Posterior vena cava (tissue), 2 donors: Measurements from ENCODE around the gene NCAPD2. TPM values are rescaled to one million over a fixed set of nuclear protein-coding genes. Genes with fewer than 3 reads are reported as not detected.
A peak's percentile ranks its signal among the peaks of the same experiment; 100 is the strongest.
"Not testable (repeated sequence)": the region's sequence is repeated elsewhere in the genome, so short reads cannot be mapped to it uniquely, and the experiment has no call there.

ENCODE experiments used
- DNase-seq: peaks from one replicate; pipeline ENCODE4 v3.0.0-alpha.2; 2020; ENCODE audit warnings: low spot score
- intact Hi-C, 2 donors: fragments of 100-400 bp; cut with DNase I; formaldehyde crosslinking; loops; one replicate each; pipeline versions ENCODE4 v1.14.1 to v1.14.2; 2022 to 2023
- total RNA-seq, 2 donors: library from RNA; stranded (reverse); fragmentation: NEBNext Ultra II Directional; extraction: Animal tissue kit (Norgen Biotek cat#: 25700); gene quantifications; one replicate each; pipeline ENCODE4 v1.2.1, GENCODE V29; 2021
- donor health status: DM: yes; HTN: yes; CAD: no.
- donor health status: DM: yes; HTN: yes; CAD: no.

The NCAPD2 gene
- total RNA-seq, 2 donors from 2014 or later, result 14.4 to 16.3 TPM

DNA sequence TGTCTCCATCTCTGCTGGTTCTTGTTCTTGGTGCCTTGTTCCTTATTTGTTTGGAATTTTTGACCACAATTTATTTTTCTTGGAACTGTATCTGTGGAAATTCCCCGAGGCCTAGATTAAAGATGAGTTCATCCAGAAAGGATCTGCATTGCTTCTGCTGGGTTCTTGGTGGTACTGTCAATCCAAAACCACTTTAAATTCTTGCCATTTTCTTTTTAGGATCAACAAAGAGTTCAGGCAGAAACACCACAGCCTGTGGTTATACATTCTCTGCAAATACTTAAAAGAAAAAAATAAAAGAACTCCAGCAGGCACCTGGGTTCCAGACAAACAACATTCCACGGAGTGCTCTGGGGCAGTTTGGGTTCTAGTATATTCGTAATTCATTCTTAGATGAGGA lies 17.4 kb upstream of the NCAPD2 start:
- intact Hi-C loops, result no loop called here
- DNase-seq, result no peak

DNA sequence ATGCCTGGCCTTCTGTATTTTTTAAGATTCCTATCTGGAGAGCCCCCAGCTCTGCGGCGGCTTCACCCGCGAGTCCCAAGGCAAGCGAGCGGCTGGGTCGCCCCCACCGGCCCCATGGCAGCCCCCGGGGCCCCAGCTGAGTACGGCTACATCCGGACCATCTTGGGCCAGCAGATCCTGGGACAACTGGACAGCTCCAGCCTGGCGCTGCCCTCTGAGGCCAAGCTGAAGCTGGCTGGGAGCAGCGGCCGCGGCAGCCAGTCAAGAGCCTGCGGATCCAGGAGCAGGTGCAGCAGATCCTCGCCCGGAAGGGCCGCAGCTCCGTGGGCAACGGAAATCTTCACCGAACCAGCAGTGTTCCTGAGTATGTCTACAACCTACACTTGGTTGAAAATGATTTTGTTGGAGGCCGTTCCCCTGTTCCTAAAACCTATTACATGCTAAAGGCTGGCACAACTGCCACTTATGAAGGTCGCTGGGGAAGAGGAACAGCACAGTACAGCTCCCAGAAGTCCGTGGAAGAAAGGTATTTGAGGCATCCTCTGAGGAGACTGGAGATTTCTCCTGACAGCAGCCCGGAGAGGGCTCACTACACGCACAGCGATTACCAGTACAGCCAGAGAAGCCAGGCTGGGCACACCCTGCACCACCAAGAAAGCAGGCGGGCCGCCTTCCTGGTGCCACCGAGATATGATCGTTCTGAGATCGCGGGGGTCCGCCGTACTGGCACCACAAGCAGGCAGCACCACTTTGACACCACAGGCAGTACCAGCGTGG lies 16.1 kb upstream of the NCAPD2 start:
- not testable (repeated sequence) for DNase-seq

DNA sequence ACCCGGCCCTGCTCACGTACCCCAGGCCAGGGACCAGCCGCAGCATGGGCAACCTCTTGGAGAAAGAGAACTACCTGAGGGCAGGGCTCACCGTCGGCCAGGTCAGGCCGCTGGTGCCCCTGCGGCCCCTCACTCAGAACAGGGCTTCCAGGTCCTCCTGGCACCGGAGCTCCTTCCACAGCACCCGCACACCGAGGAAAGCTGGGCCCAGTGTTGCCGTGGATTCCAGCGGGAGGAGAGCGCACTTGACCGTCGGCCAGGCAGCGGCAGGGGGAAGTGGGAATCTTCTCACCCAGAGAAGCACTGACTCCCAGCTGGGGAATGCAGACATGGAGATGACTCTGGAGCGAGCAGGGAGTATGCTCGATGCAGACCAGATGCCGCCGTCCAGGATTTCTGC lies 15.5 kb upstream of the NCAPD2 start:
- intact Hi-C loops, result no loop called here

More for the DNA sequence above, 16.1 kb upstream of the NCAPD2 start:
- intact Hi-C loops, result not testable (repeated sequence)

DNA sequence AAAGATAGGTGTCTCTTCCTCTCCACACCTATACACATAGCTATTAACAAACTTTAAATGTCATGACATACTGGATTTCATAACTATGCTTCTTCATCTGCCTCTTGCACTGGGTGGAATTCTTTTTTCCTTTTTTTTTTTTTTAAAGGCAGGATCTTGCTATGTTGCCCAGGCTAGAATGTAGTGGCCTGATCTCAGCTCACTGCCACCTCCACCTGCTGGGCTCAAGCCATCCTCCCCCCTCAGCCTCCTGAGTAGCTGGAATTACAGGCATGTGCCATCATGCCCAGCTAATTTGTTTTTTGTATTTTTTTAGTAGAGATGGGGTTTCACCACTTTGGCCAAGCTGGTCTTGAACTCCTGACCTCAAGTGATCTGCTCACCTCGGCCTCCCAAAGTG lies 5.7 kb upstream of the NCAPD2 start:
- intact Hi-C loops, result loop anchor here in 1 of 2 donors (5.0 kb wide), 1 partner anchor 444 kb away; no protein-coding TSS in a partner anchor
- DNase-seq, result no peak

More for the DNA sequence above, 15.5 kb upstream of the NCAPD2 start:
- no peak for DNase-seq

DNA sequence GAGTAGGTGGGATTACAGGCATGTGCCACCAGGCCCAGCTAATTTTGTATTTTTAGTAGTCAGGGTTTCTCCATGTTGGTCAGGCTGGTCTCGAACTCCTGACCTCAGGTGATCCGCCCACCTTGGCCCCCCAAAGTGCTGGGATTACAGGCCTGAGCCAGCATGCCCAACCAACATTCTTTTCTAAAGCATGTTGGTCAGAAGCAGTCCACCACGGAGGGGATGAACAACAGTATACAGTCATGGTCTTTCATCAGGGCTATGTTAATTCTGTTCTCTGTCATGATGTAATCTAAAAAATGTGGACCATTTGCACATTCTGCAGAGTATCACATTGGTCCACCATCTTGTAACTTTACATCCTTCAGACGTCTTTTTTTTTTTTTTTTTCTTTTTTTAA lies 4.5 kb upstream of the NCAPD2 start:
- DNase-seq, result no peak
- intact Hi-C loops, result loop anchor here in 1 of 2 donors (5.0 kb wide), 1 partner anchor 443 kb away; no protein-coding TSS in a partner anchor

DNA sequence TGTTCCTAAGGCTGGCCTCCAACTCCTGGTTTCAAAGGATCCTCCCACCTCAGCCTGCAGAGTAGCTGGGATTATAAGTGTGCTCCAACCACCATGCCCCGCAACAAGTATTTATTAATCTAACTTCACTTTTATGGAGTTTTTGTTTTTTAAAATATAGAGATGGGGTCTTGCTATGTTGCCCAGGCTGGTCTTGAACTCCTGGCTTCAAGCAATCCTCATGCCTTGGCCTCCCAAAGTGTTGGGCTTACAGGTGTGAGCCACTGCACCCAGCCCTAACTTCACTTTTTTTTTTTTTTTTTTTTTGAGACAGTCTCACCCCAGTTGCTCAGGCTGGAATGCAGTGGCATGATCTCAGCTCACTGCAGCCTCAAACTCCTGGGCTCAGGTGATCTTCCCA lies 3.2 kb upstream of the NCAPD2 start:
- DNase-seq, intact Hi-C loops: not testable (repeated sequence)

DNA sequence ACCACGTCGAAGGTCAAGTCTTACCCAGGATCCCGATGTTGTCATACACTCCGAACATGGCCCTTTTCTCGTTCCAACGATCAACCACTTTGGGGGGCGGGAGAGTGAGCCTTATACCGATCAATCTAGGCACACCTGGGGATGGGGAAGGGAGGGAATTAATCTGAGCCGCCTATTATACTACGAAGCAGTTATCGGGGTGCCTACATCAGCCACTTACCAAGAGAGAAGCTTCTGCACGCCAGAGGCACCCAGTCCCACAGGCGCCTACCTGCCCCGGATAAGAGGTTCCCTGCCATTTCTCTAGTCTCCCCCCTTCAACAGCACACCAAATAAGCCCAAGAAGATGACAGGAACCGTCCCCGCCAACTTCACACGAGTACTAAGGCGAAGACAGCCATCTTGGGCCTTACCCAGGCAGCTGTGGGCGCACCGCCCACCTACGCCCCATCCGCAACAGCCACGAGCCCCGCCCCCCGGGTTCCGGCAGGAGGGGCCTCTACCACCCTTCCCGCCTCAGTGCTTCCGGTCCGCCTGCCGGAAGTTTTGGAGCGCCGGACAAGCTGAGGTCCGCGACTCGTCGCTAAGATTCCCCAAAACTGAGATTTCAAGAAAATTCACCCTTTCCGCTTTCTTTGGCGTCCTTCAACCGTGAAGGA lies 935 bp upstream of the NCAPD2 start, which contains the start of gene MRPL51:
Gene MRPL51 (minus strand): TSS at position 425 of the 659 bp plus-strand sequence. CDS start 126 bp downstream, at position 299.
- DNase-seq, result peak; percentile 99
- intact Hi-C loops, result no loop called here

DNA sequence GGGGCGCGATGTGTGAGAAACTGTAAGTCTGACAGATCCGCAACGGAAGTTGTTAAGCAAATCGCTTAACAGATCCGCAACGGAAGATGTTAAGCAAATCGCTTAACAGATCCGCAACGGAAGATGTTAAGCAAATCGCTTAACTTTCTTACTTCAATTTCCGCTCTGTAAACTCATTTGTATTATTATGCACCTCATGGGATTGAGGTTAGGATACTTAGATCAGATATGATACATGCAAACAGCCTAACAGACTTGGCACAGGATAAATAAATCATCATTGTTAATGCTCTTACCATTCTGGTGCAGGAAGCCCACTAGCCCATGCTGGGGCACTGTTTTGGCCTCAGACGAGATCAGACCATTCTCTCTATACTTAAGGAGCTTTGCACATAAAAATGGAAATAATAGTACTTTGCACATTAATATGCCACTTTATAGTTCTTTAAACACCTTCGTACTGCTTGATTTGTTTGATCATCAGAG lies 399 bp downstream of the NCAPD2 start:
- DNase-seq, result no peak
- intact Hi-C loops, result no loop called here

DNA sequence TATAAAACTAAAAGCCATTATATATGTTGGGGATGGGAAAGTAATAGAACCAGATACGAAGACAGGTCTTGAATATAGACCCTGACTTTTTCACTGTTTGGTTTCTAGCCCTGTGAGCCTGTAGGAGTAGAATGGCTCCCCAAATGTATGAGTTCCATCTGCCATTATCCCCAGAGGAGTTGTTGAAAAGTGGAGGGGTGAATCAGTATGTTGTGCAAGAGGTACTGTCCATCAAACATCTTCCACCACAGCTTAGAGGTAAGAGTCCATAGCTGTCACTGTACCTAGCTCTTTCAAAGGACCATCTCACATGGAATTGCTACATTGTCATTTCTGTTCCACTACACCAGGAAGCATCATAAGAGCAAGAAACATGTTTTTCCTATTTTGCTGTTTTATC lies 1.1 kb downstream of the NCAPD2 start:
- intact Hi-C loops, result no loop called here
- DNase-seq, result no peak

DNA sequence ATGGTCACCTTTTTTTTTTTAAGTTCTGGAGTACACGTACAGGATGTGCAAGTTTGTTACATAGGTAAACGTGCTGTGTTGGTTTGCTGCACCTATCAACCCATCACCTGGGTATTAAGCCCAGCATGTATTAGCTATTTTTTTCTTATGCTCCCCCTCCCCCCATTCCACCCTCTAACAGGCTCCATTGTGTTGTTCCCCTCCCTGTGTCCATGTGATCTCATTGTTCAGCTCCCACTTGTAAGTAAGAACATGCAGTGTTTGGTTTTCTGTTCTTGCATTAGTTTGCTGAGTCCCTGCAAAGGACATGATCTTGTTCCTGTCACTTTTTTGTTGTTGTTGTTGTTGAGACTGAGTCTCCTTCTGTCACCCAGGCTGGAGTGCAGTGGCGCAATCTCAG lies 3.4 kb downstream of the NCAPD2 start:
- intact Hi-C loops, DNase-seq: not testable (repeated sequence)

DNA sequence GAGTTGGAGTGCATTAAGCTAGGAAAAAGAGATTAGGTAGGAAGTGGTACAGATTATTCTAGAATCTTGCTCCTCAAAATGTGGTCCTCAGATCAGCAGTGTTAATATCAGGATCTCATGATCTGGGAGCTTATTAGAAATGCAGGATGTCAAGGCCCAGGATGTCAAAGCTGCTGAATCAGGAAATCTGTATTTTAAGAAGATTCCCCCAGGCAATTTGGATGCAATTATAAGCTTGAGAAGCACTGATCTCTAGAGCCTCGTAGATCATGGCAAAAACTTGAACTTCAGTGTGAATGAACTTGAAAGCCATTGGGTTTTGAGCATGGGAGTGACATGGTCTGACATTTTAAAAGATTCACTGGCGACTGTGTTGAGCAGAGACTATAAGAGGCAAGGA lies 6.6 kb downstream of the NCAPD2 start:
- no peak for DNase-seq
- intact Hi-C loops, result no loop called here

DNA sequence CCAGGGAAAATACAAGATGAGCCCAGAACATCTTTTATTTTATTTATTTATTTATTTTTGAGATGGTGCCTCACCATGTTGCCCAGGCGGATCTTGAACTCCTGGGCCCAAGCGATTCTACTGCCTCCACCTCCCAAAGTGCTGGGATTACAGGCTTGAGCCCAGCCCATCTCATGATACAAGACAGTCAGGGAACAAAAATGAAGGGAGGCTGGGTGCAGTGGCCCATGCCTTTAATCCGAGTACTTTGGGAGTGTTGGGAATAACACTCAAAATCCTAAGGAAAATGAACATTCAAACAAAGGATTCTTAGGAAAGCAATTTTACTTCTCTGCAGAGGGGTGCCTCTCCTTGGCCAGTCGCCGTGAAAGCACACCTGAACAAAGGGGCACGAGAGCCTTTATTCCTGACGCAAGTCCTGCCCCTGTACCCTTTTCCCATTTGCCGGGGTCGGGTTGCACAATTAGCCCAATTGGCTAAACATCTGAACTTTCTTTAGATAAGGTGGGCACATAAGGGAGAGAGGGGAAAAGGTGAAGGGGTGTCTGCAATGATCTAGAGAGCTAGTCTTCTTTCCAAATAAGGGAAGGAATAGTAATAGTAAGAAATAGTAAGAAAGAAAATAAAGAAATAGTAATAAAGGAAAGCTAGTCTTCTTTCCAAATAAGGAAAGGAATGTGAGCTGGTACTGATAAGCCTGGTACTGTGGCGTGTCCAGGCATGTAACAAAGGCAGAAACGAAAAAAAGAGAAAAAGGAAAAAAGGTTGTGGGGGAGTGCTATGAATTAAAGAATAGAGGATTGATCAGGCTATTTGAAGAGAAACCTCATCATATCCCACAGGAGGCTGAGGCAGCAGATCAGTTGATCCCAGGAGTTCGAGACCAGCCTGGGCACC lies 13.4 kb downstream of the NCAPD2 start:
- DNase-seq, result no peak

DNA sequence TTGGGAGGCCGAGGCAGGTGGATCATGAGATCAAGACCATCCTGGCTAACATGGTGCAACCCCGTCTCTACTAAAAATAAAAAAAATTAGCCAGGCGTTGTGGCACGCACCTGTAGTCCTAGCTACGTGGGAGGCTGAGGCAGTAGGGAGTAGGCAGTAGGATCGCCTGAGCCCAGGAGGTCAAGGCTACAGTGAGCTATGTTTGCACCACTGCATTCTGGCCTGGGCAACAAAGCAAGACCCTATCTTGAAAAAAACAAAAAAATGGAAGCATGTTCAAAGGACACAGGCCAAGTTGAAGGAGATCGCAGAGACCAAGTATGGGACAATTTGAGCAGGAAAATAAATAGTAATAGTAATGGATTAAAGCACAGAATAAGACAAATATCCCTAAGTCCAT lies 14.2 kb downstream of the NCAPD2 start:
- intact Hi-C loops, result no loop called here

More for the DNA sequence above, 13.4 kb downstream of the NCAPD2 start:
- intact Hi-C loops, result no loop called here

DNA sequence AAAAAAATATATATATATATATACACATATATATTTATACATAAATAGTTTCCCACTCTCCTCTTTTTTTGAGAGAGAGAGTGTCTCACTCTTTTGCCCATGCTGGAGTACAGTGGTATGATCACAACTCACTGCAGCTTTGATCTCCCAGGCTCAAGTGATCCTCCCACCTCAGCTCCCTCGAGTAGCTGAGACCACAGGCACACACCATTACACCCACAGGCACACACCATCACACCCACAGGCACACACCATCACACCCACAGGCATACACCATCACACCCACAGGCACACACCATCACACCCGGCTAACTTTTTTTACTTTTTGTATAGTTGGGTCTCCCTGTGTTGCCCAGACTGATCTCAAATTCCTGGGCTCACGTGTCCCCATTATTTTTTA lies 26.3 kb downstream of the NCAPD2 start:
- no peak for DNase-seq
- intact Hi-C loops, result no loop called here

More for the DNA sequence above, 14.2 kb downstream of the NCAPD2 start:
- DNase-seq, result no peak

DNA sequence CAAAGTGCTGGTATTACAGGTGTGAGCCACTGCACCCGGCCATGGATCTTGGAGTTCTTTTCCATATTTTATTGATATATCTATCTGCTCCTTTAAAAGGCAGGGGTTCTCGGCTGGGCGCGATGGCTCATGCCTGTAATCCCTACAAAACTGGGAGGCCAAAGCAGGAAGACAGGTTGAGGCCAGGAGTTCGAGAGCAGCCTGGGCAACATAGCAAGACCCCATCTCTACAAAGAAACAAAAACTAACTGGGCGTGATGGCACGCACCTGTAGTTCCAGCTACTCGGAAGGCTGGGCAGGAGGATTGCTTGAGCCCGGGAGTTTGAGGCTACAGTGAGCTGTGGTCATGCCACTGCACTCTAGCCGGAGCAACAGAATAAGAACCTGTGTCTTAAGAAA lies 28.3 kb downstream of the NCAPD2 start:
- DNase-seq, result no peak
- intact Hi-C loops, result no loop called here

DNA sequence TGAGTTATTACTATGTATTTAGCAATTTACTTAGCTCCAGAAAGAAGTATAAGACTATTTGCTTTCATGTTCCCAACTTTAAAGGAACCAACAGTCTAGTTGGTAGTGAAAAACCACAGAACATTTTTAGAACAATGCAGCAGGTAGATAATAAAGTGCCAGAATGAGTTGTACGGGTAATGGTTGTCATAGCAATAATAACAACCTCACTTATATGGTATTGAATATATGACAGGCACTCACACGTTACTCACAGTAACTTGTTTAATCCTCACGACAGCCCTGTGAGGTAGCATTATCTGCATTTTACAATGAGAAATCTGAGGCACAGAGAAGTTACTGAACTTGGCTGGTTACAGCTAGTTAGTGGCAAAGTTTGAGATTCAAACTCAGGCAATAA lies 29.8 kb downstream of the NCAPD2 start:
- no peak for DNase-seq
- intact Hi-C loops, result no loop called here

DNA sequence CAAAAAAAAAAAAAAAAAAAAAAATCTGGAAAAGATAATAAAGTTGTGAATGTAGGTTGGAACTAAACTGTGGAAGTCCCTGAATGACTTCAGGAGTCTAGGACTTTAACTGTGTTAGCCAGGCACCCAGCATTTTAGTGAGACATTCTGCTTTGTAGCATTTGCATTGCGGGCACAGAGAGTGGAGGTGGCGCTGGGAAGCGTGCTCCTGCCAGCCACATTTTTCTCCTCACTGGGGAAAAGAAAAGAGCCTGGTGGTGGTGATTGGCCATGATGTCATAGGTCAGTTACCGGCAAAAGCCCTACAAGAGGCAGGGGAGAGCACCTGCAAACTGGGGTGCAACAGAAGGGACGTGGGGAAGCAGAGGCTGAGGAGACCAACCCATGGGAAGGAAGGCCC lies 30.7 kb downstream of the NCAPD2 start:
- intact Hi-C loops, result no loop called here
- DNase-seq, result peak; percentile 22

DNA sequence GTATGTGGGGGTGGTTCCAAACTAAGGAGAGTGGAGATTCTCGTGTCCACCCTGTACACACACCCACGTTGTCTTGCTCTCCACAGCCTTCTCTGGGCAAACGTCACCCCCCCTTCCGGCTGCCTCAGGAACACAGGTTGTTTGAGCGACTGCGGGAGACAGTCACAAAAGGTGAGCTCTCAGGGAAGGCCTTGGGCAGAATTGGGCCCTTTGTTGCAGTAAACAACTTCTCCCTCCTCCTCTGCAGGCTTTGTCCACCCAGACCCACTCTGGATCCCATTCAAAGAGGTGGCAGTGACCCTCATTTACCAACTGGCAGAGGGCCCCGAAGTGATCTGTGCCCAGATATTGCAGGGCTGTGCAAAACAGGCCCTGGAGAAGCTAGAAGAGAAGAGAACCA lies 32.3 kb downstream of the NCAPD2 start:
- peak; percentile 51 for DNase-seq
- intact Hi-C loops, result no loop called here

DNA sequence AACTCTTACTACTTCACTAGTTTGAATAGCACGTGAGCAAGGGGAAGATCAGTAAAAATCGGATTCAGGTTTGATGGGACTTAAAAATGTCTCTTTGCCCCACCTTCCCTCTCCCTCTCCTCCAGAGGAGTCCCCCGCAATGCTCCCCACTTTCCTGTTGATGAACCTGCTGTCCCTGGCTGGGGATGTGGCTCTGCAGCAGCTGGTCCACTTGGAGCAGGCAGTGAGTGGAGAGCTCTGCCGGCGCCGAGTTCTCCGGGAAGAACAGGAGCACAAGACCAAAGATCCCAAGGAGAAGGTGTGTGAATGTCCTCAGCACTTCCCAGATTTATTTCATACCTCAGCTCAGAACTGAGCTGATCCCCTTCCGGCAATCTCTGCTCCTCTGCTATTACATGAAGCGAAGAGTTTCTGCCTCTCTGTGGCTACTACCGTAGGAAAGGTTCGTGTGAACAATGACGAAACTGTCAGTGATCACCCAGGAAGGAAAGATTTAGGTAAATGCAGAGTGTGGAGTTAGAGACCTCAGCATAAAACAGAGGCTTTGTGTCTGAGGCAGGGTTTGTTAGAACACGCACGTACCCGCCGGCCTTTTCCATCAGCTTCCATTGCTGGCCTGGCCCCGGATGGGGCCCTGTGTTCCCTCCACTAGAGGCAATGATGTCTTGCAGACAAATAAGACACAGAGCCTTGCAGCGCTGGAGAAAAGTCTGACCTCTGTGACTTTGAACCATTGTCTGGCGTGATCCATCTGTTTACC lies 33.0 kb downstream of the NCAPD2 start:
- DNase-seq, result peak; percentile 59
- intact Hi-C loops, result no loop called here
